Breast epithelium (tissue), 3 donors: Measurements from ENCODE around the gene PLCXD3.

ENCODE experiments used
- CTCF ChIP-seq, 3 donors: fragments of 450-650 bp; IDR thresholded peaks; one replicate each; pipeline ENCODE4 v1.5.1; 2016 to 2017; ENCODE audit warnings: antibody characterized with exemption in 3 of 3, mild to moderate bottlenecking in 3 of 3, moderate library complexity in 3 of 3
- POLR2A ChIP-seq: fragments of 450-650 bp; IDR thresholded peaks from one replicate; pipeline ENCODE4 v1.6.1; 2016; ENCODE audit warnings: antibody characterized with exemption, mild to moderate bottlenecking, moderate library complexity
- POLR2AphosphoS5 ChIP-seq, 3 donors: sonication (generic); formaldehyde crosslinking; IDR thresholded peaks; one replicate each; pipeline ENCODE4 v1.6.1; 2017; ENCODE audit warnings: antibody characterized with exemption in 3 of 3

- TF ChIP-seq POLR2AphosphoS5 (IDR thresholded peaks at IDR 0.05) (no peak), CTCF (IDR thresholded peaks at IDR 0.05) (no peak), POLR2A (no peak)
Observed at GRCh38 chr5:41509399-41510175, 814 bp downstream of the PLCXD3 start.
